ENCODE data around the gene PPP1R12A.

The PPP1R12A gene

GRCh38 chr12:79769860-79770485 is 164.9 kb downstream of the PPP1R12A start:
- no peak for DNase-seq (ENCODE audit: low read depth in 1 of 2, low spot score in 1 of 2)

- DNase-seq (ENCODE audit: low read depth in 1 of 2, low spot score in 1 of 2) = no peak
These were observed 165.6 kb downstream of the PPP1R12A start for GRCh38 chr12:79769189-79769859.

- DNase-seq (ENCODE audit: low read depth in 1 of 2, low spot score in 1 of 2) = no peak
These were observed 168.0 kb downstream of the PPP1R12A start for GRCh38 chr12:79766705-79767464.

- no peak for DNase-seq (ENCODE audit: low read depth in 1 of 2, low spot score in 1 of 2)
These were observed 169.7 kb downstream of the PPP1R12A start for GRCh38 chr12:79765157-79765556.

- DNase-seq (ENCODE audit: low read depth in 1 of 2, low spot score in 1 of 2) = no peak
These were observed 170.3 kb downstream of the PPP1R12A start for GRCh38 chr12:79764641-79765040.

- no peak for DNase-seq (ENCODE audit: low read depth in 1 of 2, low spot score in 1 of 2)
These were observed 171.0 kb downstream of the PPP1R12A start for GRCh38 chr12:79763766-79764452.

GRCh38 chr12:79761341-79761740 is 173.6 kb downstream of the PPP1R12A start:
- DNase-seq (ENCODE audit: low read depth in 1 of 2, low spot score in 1 of 2) = no peak

GRCh38 chr12:79747274-79747673 is 187.6 kb downstream of the PPP1R12A start:
- no peak for DNase-seq (ENCODE audit: low read depth in 1 of 2, low spot score in 1 of 2)

GRCh38 chr12:79737875-79738718 is 196.8 kb downstream of the PPP1R12A start:
- peak in 1 of 2 donors; percentile 23 for DNase-seq (ENCODE audit: low read depth in 1 of 2, low spot score in 1 of 2)

GRCh38 chr12:79732638-79733037 is 202.3 kb downstream of the PPP1R12A start:
- no peak for DNase-seq (ENCODE audit: low read depth in 1 of 2, low spot score in 1 of 2)

GRCh38 chr12:79725987-79726386 is 208.9 kb downstream of the PPP1R12A start:
- no peak for DNase-seq (ENCODE audit: low read depth in 1 of 2, low spot score in 1 of 2)

All from activated CD4-positive, alpha-beta T cell treated with anti-CD3 and anti-CD28 coated beads, Interleukin-2, amount 50 U/mL, for 24 hours (primary cell).